GM04504 (cell line): ENCODE data around the gene OXSR1.
"Not testable (repeated sequence)": the region's sequence is repeated elsewhere in the genome, so short reads cannot be mapped to it uniquely, and the experiment has no call there.

ENCODE experiments used
- DNase-seq: peaks from one replicate; pipeline ENCODE4 v3.0.0-alpha.2; 2012; ENCODE audit warnings: low read depth

OXSR1 gene

GRCh38 chr3:38141952-38142273, 23.4 kb upstream of the OXSR1 start:
- DNase-seq: no peak

- no peak for DNase-seq
These were observed 22.4 kb upstream of the OXSR1 start for GRCh38 chr3:38142959-38143358.

GRCh38 chr3:38143511-38143910, 21.8 kb upstream of the OXSR1 start:
- DNase-seq: no peak

GRCh38 chr3:38146504-38146903, 18.8 kb upstream of the OXSR1 start:
- no peak for DNase-seq

GRCh38 chr3:38147421-38147820, 17.9 kb upstream of the OXSR1 start:
- no peak for DNase-seq

- no peak for DNase-seq
These were observed 16.9 kb upstream of the OXSR1 start for GRCh38 chr3:38148311-38148882.

- no peak for DNase-seq
These were observed 15.6 kb upstream of the OXSR1 start for GRCh38 chr3:38149708-38150107.

GRCh38 chr3:38150780-38151528, 14.4 kb upstream of the OXSR1 start:
- no peak for DNase-seq

GRCh38 chr3:38151667-38152265, 13.6 kb upstream of the OXSR1 start:
- DNase-seq: no peak

- DNase-seq: no peak
These were observed 12.7 kb upstream of the OXSR1 start for GRCh38 chr3:38152609-38153008.

GRCh38 chr3:38153221-38153620, 12.1 kb upstream of the OXSR1 start:
- DNase-seq: no peak

GRCh38 chr3:38154033-38154494, 11.3 kb upstream of the OXSR1 start:
- DNase-seq: no peak

GRCh38 chr3:38154625-38155255, 10.6 kb upstream of the OXSR1 start:
- DNase-seq: no peak

GRCh38 chr3:38155825-38156224, 9.5 kb upstream of the OXSR1 start:
- no peak for DNase-seq

- no peak for DNase-seq
These were observed 8.2 kb upstream of the OXSR1 start for GRCh38 chr3:38157117-38157516.

GRCh38 chr3:38157595-38157994, 7.7 kb upstream of the OXSR1 start:
- DNase-seq: no peak

GRCh38 chr3:38158472-38158871, 6.9 kb upstream of the OXSR1 start:
- no peak for DNase-seq

GRCh38 chr3:38160704-38161103, 4.6 kb upstream of the OXSR1 start:
- not testable (repeated sequence) for DNase-seq

- DNase-seq: no peak
These were observed 2.1 kb upstream of the OXSR1 start for GRCh38 chr3:38163117-38163840.

GRCh38 chr3:38163841-38164642, 1.3 kb upstream of the OXSR1 start:
- no peak for DNase-seq

GRCh38 chr3:38164643-38164951, 740 bp upstream of the OXSR1 start:
- no peak for DNase-seq
